GM23338 (cell line): Measurements from ENCODE around the gene GATAD2B.

Source experiments
- CTCF ChIP-seq, 2 experiments: fragments of 200-600 bp in 1 of 2; sonication (generic) in 1 of 2; conservative IDR thresholded peaks; 2 replicates each; pipeline versions ENCODE4 v1.5.1 to v1.6.1; 2016 to 2017; ENCODE audit warnings: antibody characterized with exemption in 2 of 2, low read depth in 2 of 2, mild to moderate bottlenecking in 2 of 2, moderate library complexity in 1 of 2
- EZH2 ChIP-seq: fragments of 200-600 bp; sonication (generic); IDR thresholded peaks from one replicate; pipeline ENCODE4 v1.8.0; 2017; ENCODE audit warnings: antibody characterized with exemption, mild to moderate bottlenecking, low read depth; ENCODE audit not compliant: unreplicated experiment
- POLR2AphosphoS5 ChIP-seq: IDR thresholded peaks from 2 replicates; pipeline ENCODE4 v1.6.1; 2016; ENCODE audit warnings: antibody characterized with exemption, low read depth
- STAT1 ChIP-seq: IDR thresholded peaks from one replicate; pipeline ENCODE4 v1.6.1; 2016; ENCODE audit warnings: antibody characterized with exemption; ENCODE audit not compliant: unreplicated experiment

GRCh38 chr1:153833171-153833570 lies 89.6 kb downstream of the GATAD2B start:
- TF ChIP-seq CTCF (conservative IDR thresholded peaks at IDR 0.05; ENCODE audit: low read depth in 2 of 2) = no peak
- TF ChIP-seq STAT1 = no peak
- TF ChIP-seq EZH2 = no peak
- no peak for TF ChIP-seq POLR2AphosphoS5
